Nephron (organoid): ENCODE measurements around the gene SKP1.

ENCODE experiments used
- H3K27ac Mint-ChIP-seq, 3 experiments: 2 replicates each; pipeline ENCODE4 v1.8.0; 2020; ENCODE audit warnings: mixed read lengths in 3 of 3, mild to moderate bottlenecking in 2 of 3, moderate library complexity in 1 of 3
- H3K27me3 Mint-ChIP-seq: 2 replicates; pipeline ENCODE4 v1.8.0; 2021; ENCODE audit warnings: low read depth, mild to moderate bottlenecking, moderate library complexity, mixed read lengths
- H3K36me3 Mint-ChIP-seq: 2 replicates; pipeline ENCODE4 v1.8.0; 2020; ENCODE audit warnings: low read depth, mixed read lengths
- H3K4me1 Mint-ChIP-seq: 2 replicates; pipeline ENCODE4 v1.8.0; 2020; ENCODE audit warnings: mixed read lengths
- H3K4me3 Mint-ChIP-seq, 3 experiments: 2 replicates each; pipeline ENCODE4 v1.8.0; 2020; ENCODE audit warnings: mild to moderate bottlenecking in 3 of 3, mixed read lengths in 3 of 3, moderate library complexity in 2 of 3
- H3K9me3 Mint-ChIP-seq: 2 replicates; pipeline ENCODE4 v1.8.0; 2020; ENCODE audit warnings: mixed read lengths
- CTCF ChIP-seq, 3 experiments: fragments of 200-600 bp; sonication (generic); IDR thresholded peaks; one replicate each; pipeline ENCODE4 v1.5.0; 2021; ENCODE audit warnings: antibody characterized with exemption in 3 of 3; ENCODE audit not compliant: unreplicated experiment in 3 of 3

Gene SKP1

DNA sequence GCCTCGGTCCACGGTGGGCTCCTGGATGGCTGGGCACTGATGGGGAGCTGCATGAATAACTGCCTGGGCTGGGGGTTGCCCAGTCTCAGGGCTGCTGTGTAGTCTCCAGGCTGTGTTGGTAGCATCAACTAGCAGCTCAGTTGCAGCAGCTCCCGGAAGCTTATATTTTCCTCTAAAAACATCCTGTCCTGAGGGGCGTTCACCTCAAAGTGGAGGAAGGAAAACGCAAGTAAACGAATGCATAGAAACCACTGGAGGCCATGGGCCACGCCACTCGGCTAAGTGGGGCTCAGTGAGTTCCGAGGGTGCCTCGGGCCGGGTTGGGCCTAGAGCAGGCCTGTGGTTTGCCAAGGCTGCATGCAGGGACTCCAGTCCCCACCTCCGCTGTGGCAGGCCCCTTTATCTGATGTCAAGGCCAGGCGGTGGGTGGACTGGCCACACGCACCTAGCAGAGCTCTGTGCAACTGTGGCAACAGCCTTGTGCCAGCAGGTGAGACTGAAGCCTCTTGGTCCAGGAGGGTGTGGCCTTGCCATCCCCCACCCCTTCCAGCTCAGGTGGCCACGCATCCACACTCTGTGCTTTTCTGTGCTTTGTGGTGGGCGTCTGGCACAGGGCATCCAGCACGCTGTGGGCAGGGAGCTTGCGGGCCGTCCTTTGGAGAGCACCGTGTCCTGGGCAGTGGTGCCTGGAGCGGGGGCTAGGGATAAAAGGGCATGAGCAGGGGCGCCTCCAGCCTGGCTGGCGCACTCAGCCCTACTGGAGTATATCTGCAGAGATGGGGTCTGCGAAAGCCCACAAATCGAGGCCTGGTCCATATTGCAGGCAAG, 47.1 kb downstream of the SKP1 start:
- H3K36me3 Mint-ChIP-seq = peaks cover 7% of the 10 kb centered on the region
- H3K4me1 Mint-ChIP-seq = no peaks in the 10 kb centered on the region
- no peak overlapping the region for H3K4me3 Mint-ChIP-seq
- no peaks in the 10 kb centered on the region for H3K9me3 Mint-ChIP-seq
- H3K27me3 Mint-ChIP-seq = no peaks in the 10 kb centered on the region
- no peak overlapping the region for H3K27ac Mint-ChIP-seq
- TF ChIP-seq CTCF (IDR thresholded peaks at IDR 0.05; ENCODE audit: unreplicated experiment in 3 of 3) = no peak

GRCh38 chr5:134128648-134128995, 48.1 kb downstream of the SKP1 start:
- Mint-ChIP-seq H3K4me1 (no peaks in the 10 kb centered on the region), H3K27me3 (no peaks in the 10 kb centered on the region), H3K27ac (no peak overlapping the region), H3K4me3 (no peak overlapping the region), H3K9me3 (no peaks in the 10 kb centered on the region), H3K36me3 (peaks cover 5% of the 10 kb centered on the region)
- TF ChIP-seq CTCF (IDR thresholded peaks at IDR 0.05; ENCODE audit: unreplicated experiment in 3 of 3) = no peak

DNA sequence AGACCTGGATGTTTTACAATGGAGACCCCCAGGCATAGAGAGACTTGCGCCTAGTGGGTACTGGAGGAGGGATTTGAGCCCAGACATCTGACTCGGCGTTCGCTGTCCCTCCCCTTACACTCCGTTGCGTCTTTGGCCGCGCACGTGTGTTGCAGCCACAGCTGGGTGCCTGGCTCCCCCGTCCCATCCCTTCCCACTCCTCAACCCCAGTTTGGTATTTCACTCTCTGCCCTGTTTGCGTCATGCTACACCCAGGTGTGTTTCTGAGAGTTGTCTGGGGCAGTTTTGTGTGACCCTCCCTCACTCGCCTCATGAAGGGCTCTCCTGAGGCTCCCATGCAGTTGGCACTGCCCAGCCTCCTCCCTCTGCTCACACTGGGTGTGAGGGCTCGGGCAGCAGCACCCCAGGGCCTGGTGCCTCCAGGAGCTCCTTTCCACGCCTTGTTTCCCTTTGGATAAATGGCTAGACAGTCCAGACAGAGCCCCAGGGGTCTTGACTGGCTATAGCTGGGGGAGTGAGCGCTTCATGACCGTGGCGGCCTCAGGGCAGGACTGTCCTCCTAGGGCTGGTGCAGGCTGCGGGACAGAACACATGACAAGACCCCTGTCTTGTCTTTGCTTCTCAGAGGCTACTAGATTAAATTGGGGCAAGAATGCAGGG, 48.6 kb downstream of the SKP1 start:
- H3K4me1 Mint-ChIP-seq = no peaks in the 10 kb centered on the region
- H3K36me3 Mint-ChIP-seq = peaks cover 5% of the 10 kb centered on the region
- TF ChIP-seq CTCF (IDR thresholded peaks at IDR 0.05; ENCODE audit: unreplicated experiment in 3 of 3) = no peak
- H3K27me3 Mint-ChIP-seq = no peaks in the 10 kb centered on the region
- no peak overlapping the region for H3K27ac Mint-ChIP-seq
- H3K9me3 Mint-ChIP-seq = no peaks in the 10 kb centered on the region
- no peak overlapping the region for H3K4me3 Mint-ChIP-seq

DNA sequence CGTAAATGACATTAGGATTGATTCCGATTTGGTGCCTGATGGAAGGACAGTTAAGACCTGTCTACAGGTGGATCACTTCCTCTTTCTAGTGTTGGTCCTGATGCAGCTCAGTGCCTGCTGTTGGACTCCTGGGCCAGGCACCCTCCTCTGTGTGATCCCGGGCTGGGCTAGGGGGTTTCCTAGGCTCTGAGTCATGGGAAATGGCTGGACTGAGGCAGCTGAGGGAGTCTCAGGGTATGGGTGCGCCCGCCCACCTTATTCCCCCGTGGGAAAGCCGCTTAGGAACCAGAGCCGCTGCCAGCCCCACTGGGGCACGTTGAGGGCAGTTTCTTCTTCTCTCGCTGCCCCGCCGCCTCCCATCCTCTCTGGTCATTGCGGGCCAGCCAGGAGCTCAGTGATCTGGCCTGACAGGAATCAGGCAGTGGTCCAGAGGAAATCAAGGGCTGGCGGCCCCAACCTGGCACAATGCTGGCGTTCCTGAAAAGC, 49.3 kb downstream of the SKP1 start:
- Mint-ChIP-seq H3K9me3 (no peaks in the 10 kb centered on the region), H3K27ac (no peak overlapping the region), H3K27me3 (no peaks in the 10 kb centered on the region), H3K36me3 (peaks cover 5% of the 10 kb centered on the region), H3K4me1 (no peaks in the 10 kb centered on the region), H3K4me3 (no peak overlapping the region)
- no peak for TF ChIP-seq CTCF (IDR thresholded peaks at IDR 0.05; ENCODE audit: unreplicated experiment in 3 of 3)

DNA sequence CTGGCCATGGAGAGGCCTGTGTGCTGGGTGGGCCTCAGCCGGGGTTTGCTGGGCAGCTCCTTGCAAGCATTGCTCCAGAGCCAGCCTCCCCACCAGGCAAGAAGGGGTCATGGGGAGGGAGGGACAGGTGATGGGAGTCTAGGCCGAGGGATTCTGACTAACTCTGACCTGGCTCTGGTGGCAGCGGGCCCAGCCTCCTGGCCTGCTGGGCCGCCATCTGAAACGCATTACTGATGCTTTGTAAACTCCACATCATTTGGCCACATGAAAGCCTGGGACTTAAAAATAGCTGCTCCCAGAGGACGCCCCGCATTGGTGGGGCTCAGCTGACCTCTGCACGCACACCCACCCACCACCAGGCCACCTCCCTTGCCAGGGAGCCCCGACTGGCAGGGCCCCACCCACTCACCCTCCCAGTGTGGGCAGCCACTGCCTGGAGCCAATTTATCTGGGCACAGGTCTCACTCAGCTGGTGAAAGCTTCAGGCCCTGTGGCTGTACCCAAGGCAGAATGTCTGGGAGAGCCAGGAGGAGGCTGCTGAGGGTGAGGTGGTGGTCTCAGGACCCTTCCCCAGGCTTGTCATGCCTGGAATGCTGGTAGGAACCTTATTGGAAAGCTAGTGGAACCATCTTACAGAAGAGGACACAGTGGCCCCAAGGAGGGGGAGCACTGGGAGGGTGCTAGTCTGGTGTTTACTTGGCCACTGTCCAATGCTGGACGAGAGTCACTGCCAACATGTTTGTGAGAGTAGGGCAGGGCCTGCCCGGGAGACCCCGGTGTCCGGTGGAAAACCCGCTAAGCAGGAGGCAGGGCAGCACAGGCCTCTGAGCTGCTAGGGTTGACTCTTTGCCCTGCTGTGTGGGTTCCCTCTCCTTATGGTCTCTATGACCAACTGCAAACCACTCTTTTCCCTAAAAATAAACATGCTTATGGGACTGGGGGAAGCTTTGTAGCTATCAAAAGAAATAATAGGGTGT, 51.4 kb downstream of the SKP1 start:
- H3K27me3 Mint-ChIP-seq = no peaks in the 10 kb centered on the region
- no peak overlapping the region for H3K4me3 Mint-ChIP-seq
- no peaks in the 10 kb centered on the region for H3K4me1 Mint-ChIP-seq
- no peaks in the 10 kb centered on the region for H3K9me3 Mint-ChIP-seq
- TF ChIP-seq CTCF (IDR thresholded peaks at IDR 0.05; ENCODE audit: unreplicated experiment in 3 of 3) = no peak
- peaks cover 3% of the 10 kb centered on the region for H3K36me3 Mint-ChIP-seq
- peak overlapping the region in 1 of 3 experiments; percentile 31 for H3K27ac Mint-ChIP-seq
